GM08714 (cell line): ENCODE measurements around the gene MLN.

Experiments used
- H3K4me3 ChIP-seq: fragments of 200-500 bp; sonication (Bioruptor generic); 2 replicates; pipeline ENCODE4 v1.5.1; 2014; ENCODE audit warnings: mild to moderate bottlenecking, low read length, inconsistent platforms
- ZNF274 ChIP-seq: IDR thresholded peaks from 2 replicates; pipeline ENCODE4 v1.6.1; 2012; ENCODE audit warnings: mild to moderate bottlenecking, low read depth, low read length

The MLN gene

GRCh38 chr6:33813246-33813904 lies 9.6 kb upstream of the MLN start:
- TF ChIP-seq ZNF274, result no peak
- no peak overlapping the region for H3K4me3 ChIP-seq

- no peak for TF ChIP-seq ZNF274
- no peak overlapping the region for H3K4me3 ChIP-seq
Measured at GRCh38 chr6:33812669-33813068, 8.9 kb upstream of the MLN start.

- no peak for TF ChIP-seq ZNF274
- no peak overlapping the region for H3K4me3 ChIP-seq
Measured at GRCh38 chr6:33809594-33809993, 5.8 kb upstream of the MLN start.

- no peak overlapping the region for H3K4me3 ChIP-seq
- no peak for TF ChIP-seq ZNF274
Measured at GRCh38 chr6:33808641-33809180, 4.9 kb upstream of the MLN start.

- no peak overlapping the region for H3K4me3 ChIP-seq
- no peak for TF ChIP-seq ZNF274
Measured at GRCh38 chr6:33807606-33808005, 3.8 kb upstream of the MLN start.

- H3K4me3 ChIP-seq, result no peak overlapping the region
Measured at GRCh38 chr6:33806841-33807240, 3.0 kb upstream of the MLN start.

GRCh38 chr6:33802186-33802958 lies 1.4 kb downstream of the MLN start:
- TF ChIP-seq ZNF274, result no peak
- no peak overlapping the region for H3K4me3 ChIP-seq

More at GRCh38 chr6:33806841-33807240, 3.0 kb upstream of the MLN start:
- no peak for TF ChIP-seq ZNF274

- H3K4me3 ChIP-seq, result no peak overlapping the region
- TF ChIP-seq ZNF274, result no peak
Measured at GRCh38 chr6:33801611-33802010, 2.2 kb downstream of the MLN start.

- TF ChIP-seq ZNF274, result no peak
- no peak overlapping the region for H3K4me3 ChIP-seq
Measured at GRCh38 chr6:33800248-33800969, 3.4 kb downstream of the MLN start.

- no peak overlapping the region for H3K4me3 ChIP-seq
- no peak for TF ChIP-seq ZNF274
Measured at GRCh38 chr6:33799454-33800113, 4.2 kb downstream of the MLN start.

GRCh38 chr6:33798343-33798848 lies 5.4 kb downstream of the MLN start:
- TF ChIP-seq ZNF274, result no peak
- H3K4me3 ChIP-seq, result no peak overlapping the region

- no peak overlapping the region for H3K4me3 ChIP-seq
- TF ChIP-seq ZNF274, result no peak
Measured at GRCh38 chr6:33797626-33798342, 6.0 kb downstream of the MLN start.

- no peak for TF ChIP-seq ZNF274
- no peak overlapping the region for H3K4me3 ChIP-seq
Measured at GRCh38 chr6:33794910-33795623, 8.7 kb downstream of the MLN start.
